Karpas-422 (cell line): ENCODE data around the gene ECE1. TPM values are rescaled to one million over a fixed set of nuclear protein-coding genes. Genes with fewer than 3 reads are reported as not detected.
"Not testable (repeated sequence)": the region's sequence is repeated elsewhere in the genome, so short reads cannot be mapped to it uniquely, and the experiment has no call there.

ENCODE experiments used
- DNase-seq: peaks from one replicate; pipeline ENCODE4 v3.0.0-alpha.2; 2015
- H2AFZ ChIP-seq: fragments of 200-600 bp; sonication (generic); 2 replicates; pipeline ENCODE4 v1.6.1; 2014; ENCODE audit warnings: antibody characterized with exemption, low read length, mixed read lengths
- H3K27ac ChIP-seq: fragments of 200-600 bp; sonication (generic); 2 replicates; pipeline ENCODE4 v1.5.1; 2014; ENCODE audit warnings: mild to moderate bottlenecking, low read length, moderate library complexity
- H3K27me3 ChIP-seq: fragments of 200-600 bp; sonication (generic); 2 replicates; pipeline ENCODE4 v1.6.1; 2014; ENCODE audit warnings: low read length, mixed read lengths
- H3K36me3 ChIP-seq: fragments of 200-600 bp; sonication (generic); 2 replicates; pipeline ENCODE4 v1.6.1; 2014; ENCODE audit warnings: low read length, mixed read lengths; ENCODE audit not compliant: insufficient read depth
- H3K4me1 ChIP-seq: fragments of 200-600 bp; sonication (generic); 2 replicates; pipeline ENCODE4 v1.6.1; 2014; ENCODE audit warnings: mild to moderate bottlenecking, low read length, mixed read lengths
- H3K4me2 ChIP-seq: fragments of 200-600 bp; sonication (generic); 2 replicates; pipeline ENCODE4 v1.6.1; 2014; ENCODE audit warnings: low read length, low read depth, mild to moderate bottlenecking; ENCODE audit not compliant: poor library complexity, severe bottlenecking
- H3K4me3 ChIP-seq: fragments of 200-600 bp; sonication (generic); 2 replicates; pipeline ENCODE4 v1.5.1; 2014; ENCODE audit warnings: mild to moderate bottlenecking, antibody characterized with exemption, low read length, mixed read lengths
- H3K79me2 ChIP-seq: fragments of 200-600 bp; sonication (generic); 2 replicates; pipeline ENCODE4 v1.6.1; 2014; ENCODE audit warnings: mild to moderate bottlenecking, low read length, mixed read lengths
- H3K9ac ChIP-seq: fragments of 200-600 bp; sonication (generic); 2 replicates; pipeline ENCODE4 v1.6.0; 2014; ENCODE audit warnings: low read length
- H3K9me2 ChIP-seq: fragments of 200-600 bp; sonication (generic), shearing (Covaris generic); replicated peaks from 2 replicates; pipeline ENCODE4 v1.6.0; 2014; ENCODE audit warnings: mild to moderate bottlenecking, low read length, moderate library complexity; ENCODE audit not compliant: insufficient read depth
- H3K9me3 ChIP-seq: fragments of 300-700, 200-600 bp; sonication (generic); 2 replicates; pipeline ENCODE4 v1.6.1; 2014; ENCODE audit warnings: low read length, mixed read lengths
- H4K20me1 ChIP-seq: fragments of 200-600 bp; sonication (generic); 2 replicates; pipeline ENCODE4 v1.6.1; 2014; ENCODE audit warnings: mild to moderate bottlenecking, antibody characterized with exemption, low read length, low read depth; ENCODE audit not compliant: insufficient read depth
- total RNA-seq: library from RNA; depleted of rRNA; stranded (reverse); fragments of >200 nt; shearing (Covaris generic); gene quantifications from 2 replicates; pipeline ENCODE4 v1.2.3, GENCODE V29; 2014; ENCODE audit warnings: low replicate concordance

Gene ECE1
- total RNA-seq, 1 experiment from 2014 or later: 59.9 TPM

GRCh38 chr1:21178271-21178670 lies 112.0 kb downstream of the ECE1 start:
- not testable (repeated sequence) for H3K4me2 ChIP-seq, H2AFZ ChIP-seq, H3K27ac ChIP-seq, H3K27me3 ChIP-seq, H3K9ac ChIP-seq, H3K4me3 ChIP-seq, H3K9me2 ChIP-seq, DNase-seq, H3K9me3 ChIP-seq
- Histone ChIP-seq H4K20me1 (peaks cover 13% of the 10 kb centered on the region; the same call in 1 of the 2 replicates), H3K36me3 (peaks cover 18% of the 10 kb centered on the region), H3K79me2 (peaks cover 27% of the 10 kb centered on the region), H3K4me1 (peaks cover 17% of the 10 kb centered on the region)

- H3K9me3 ChIP-seq: no peaks in the 10 kb centered on the region
- peaks cover 17% of the 10 kb centered on the region for H3K4me1 ChIP-seq
- peaks cover 24% of the 10 kb centered on the region for H3K36me3 ChIP-seq
- peaks cover 41% of the 10 kb centered on the region for H3K79me2 ChIP-seq
- peak; percentile 99 for DNase-seq
- no peaks in the 10 kb centered on the region for H3K27me3 ChIP-seq
- peak within 1 kb of the TSS; percentile 88 for H3K27ac ChIP-seq
- peaks cover 17% of the 10 kb centered on the region for H4K20me1 ChIP-seq
- peak within 1 kb of the TSS; percentile 95 for H3K4me3 ChIP-seq
- H2AFZ ChIP-seq: peak within 1 kb of the TSS; percentile 30; the same call in 1 of the 2 replicates
- no peaks in the 10 kb centered on the region for H3K9me2 ChIP-seq
- H3K9ac ChIP-seq: peak within 1 kb of the TSS; percentile 93
- peak within 1 kb of the TSS; percentile 83 for H3K4me2 ChIP-seq
Measured at GRCh38 chr1:21176586-21177555, 113.4 kb downstream of the ECE1 start, which contains the start of gene EIF4G3. Gene EIF4G3 (minus strand): TSS chr1:21176897. CDS start chr1:21002742, 174,155 bp downstream.

- Histone ChIP-seq H3K9me2 (no peaks in the 10 kb centered on the region), H3K4me3 (peak overlapping the region; percentile 95), H3K27me3 (no peaks in the 10 kb centered on the region), H3K9ac (peak overlapping the region; percentile 93), H3K4me2 (peak overlapping the region; percentile 83), H3K79me2 (peaks cover 51% of the 10 kb centered on the region), H3K4me1 (peaks cover 17% of the 10 kb centered on the region), H3K36me3 (peaks cover 31% of the 10 kb centered on the region), H2AFZ (no peak overlapping the region), H3K27ac (peak overlapping the region; percentile 88), H3K9me3 (no peaks in the 10 kb centered on the region), H4K20me1 (peaks cover 25% of the 10 kb centered on the region)
- DNase-seq: peak; percentile 74
Measured at GRCh38 chr1:21175670-21176581, 114.3 kb downstream of the ECE1 start.

GRCh38 chr1:21175324-21175669 lies 115.0 kb downstream of the ECE1 start:
- Histone ChIP-seq H3K4me1 (peaks cover 17% of the 10 kb centered on the region), H3K79me2 (peaks cover 57% of the 10 kb centered on the region), H3K9me2 (no peaks in the 10 kb centered on the region), H3K9ac (peak overlapping the region; percentile 93), H2AFZ (no peak overlapping the region), H3K36me3 (peaks cover 32% of the 10 kb centered on the region), H3K27me3 (no peaks in the 10 kb centered on the region), H3K27ac (peak overlapping the region; percentile 88), H3K4me3 (peak overlapping the region; percentile 95), H4K20me1 (peaks cover 26% of the 10 kb centered on the region), H3K9me3 (no peaks in the 10 kb centered on the region), H3K4me2 (peak overlapping the region; percentile 83)
- peak; percentile 82 for DNase-seq

GRCh38 chr1:21174654-21175323 lies 115.5 kb downstream of the ECE1 start:
- DNase-seq: no peak
- H3K36me3 ChIP-seq: peaks cover 34% of the 10 kb centered on the region
- peak overlapping the region; percentile 83 for H3K4me2 ChIP-seq
- H3K9me2 ChIP-seq: no peaks in the 10 kb centered on the region
- H4K20me1 ChIP-seq: peaks cover 26% of the 10 kb centered on the region
- peaks cover 61% of the 10 kb centered on the region for H3K79me2 ChIP-seq
- peak overlapping the region; percentile 95 for H3K4me3 ChIP-seq
- no peaks in the 10 kb centered on the region for H3K27me3 ChIP-seq
- no peaks in the 10 kb centered on the region for H3K9me3 ChIP-seq
- H3K27ac ChIP-seq: peak overlapping the region; percentile 88
- no peak overlapping the region for H2AFZ ChIP-seq
- peak overlapping the region; percentile 93 for H3K9ac ChIP-seq
- peaks cover 17% of the 10 kb centered on the region for H3K4me1 ChIP-seq

GRCh38 chr1:21174230-21174629 lies 116.0 kb downstream of the ECE1 start:
- peak overlapping the region; percentile 95 for H3K4me3 ChIP-seq
- H3K9me3 ChIP-seq: no peaks in the 10 kb centered on the region
- peaks cover 17% of the 10 kb centered on the region for H3K4me1 ChIP-seq
- H4K20me1 ChIP-seq: peaks cover 26% of the 10 kb centered on the region
- H3K4me2 ChIP-seq: peak overlapping the region; percentile 83
- H3K9ac ChIP-seq: peak overlapping the region; percentile 93; the same call in 1 of the 2 replicates
- H3K27ac ChIP-seq: peak overlapping the region; percentile 88; the same call in 1 of the 2 replicates
- H3K27me3 ChIP-seq: no peaks in the 10 kb centered on the region
- no peak for DNase-seq
- H3K9me2 ChIP-seq: no peaks in the 10 kb centered on the region
- peaks cover 65% of the 10 kb centered on the region for H3K79me2 ChIP-seq
- peaks cover 34% of the 10 kb centered on the region for H3K36me3 ChIP-seq
- H2AFZ ChIP-seq: no peak overlapping the region

- H3K4me1 ChIP-seq: peaks cover 17% of the 10 kb centered on the region
- not testable (repeated sequence) for H3K9ac ChIP-seq, H3K27ac ChIP-seq, H3K27me3 ChIP-seq, H3K4me3 ChIP-seq, DNase-seq, H3K9me3 ChIP-seq, H2AFZ ChIP-seq, H3K4me2 ChIP-seq, H3K9me2 ChIP-seq
- H4K20me1 ChIP-seq: peaks cover 31% of the 10 kb centered on the region
- peaks cover 75% of the 10 kb centered on the region for H3K79me2 ChIP-seq
- peaks cover 41% of the 10 kb centered on the region for H3K36me3 ChIP-seq
Measured at GRCh38 chr1:21173096-21173495, 117.2 kb downstream of the ECE1 start.
